ENCODE results near the gene ITGA3.

ITGA3 gene

GRCh38 chr17:50053654-50053960, 2.3 kb upstream of the ITGA3 start:
- no peak for TF ChIP-seq EZH2phosphoT487 (IDR thresholded peaks at IDR 0.05; ENCODE audit: borderline replicate concordance)
- H3K27me3 ChIP-seq (ENCODE audit: insufficient read depth, low read length, poor library complexity, severe bottlenecking): no peaks in the 10 kb centered on the region
- H3K4me2 ChIP-seq (ENCODE audit: low read depth, low read length, poor library complexity, severe bottlenecking): no peak overlapping the region
- no peaks in the 10 kb centered on the region for H3F3A ChIP-seq (ENCODE audit: low read depth)
- H3K36me3 ChIP-seq (ENCODE audit: insufficient read depth, low read length): no peaks in the 10 kb centered on the region
- no peak overlapping the region for H3K4me3 ChIP-seq (ENCODE audit: low read length, poor library complexity, severe bottlenecking)
- no peaks in the 10 kb centered on the region for H3K9me2 ChIP-seq (replicated peaks; ENCODE audit: low read depth, low read length)
- no peak overlapping the region for H2AFZ ChIP-seq (ENCODE audit: low read length)
- H3K4me1 ChIP-seq (ENCODE audit: insufficient read depth, low read length, poor library complexity, severe bottlenecking): peaks cover 65% of the 10 kb centered on the region
- peaks cover 13% of the 10 kb centered on the region; the same call in 1 of the 2 replicates for H3K79me2 ChIP-seq (ENCODE audit: insufficient read depth, low read length)
- no peak overlapping the region for H3K9ac ChIP-seq (ENCODE audit: low read depth, low read length, poor library complexity, severe bottlenecking)
- H4K20me1 ChIP-seq (ENCODE audit: insufficient read depth, low read length, poor library complexity, severe bottlenecking): peaks cover 5% of the 10 kb centered on the region
- no peaks in the 10 kb centered on the region for H3K9me3 ChIP-seq (ENCODE audit: insufficient read depth, low read depth, low read length)

DNA sequence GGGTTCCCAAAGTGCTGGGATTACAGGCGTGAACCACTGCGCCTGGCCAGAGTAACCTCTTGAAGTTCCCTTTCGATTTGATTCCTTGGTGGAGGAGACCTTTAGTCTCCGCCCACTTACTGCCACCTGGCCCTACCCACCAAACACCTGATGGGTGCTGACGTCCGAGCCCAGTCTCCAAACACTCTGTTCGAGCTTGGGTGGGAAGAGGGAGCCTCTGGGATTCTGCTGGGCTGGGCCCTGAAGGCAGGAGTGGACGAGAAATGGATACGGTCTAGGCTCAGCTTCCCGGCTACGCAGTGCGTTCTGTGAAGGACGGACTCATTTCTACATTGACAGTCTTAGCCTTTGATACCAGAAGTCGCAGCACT, 870 bp upstream of the ITGA3 start:
- peak overlapping the region; percentile 85 for H3K4me3 ChIP-seq (ENCODE audit: low read length, poor library complexity, severe bottlenecking)
- peaks cover 5% of the 10 kb centered on the region for H4K20me1 ChIP-seq (ENCODE audit: insufficient read depth, low read length, poor library complexity, severe bottlenecking)
- H3K79me2 ChIP-seq (ENCODE audit: insufficient read depth, low read length): peaks cover 13% of the 10 kb centered on the region; the same call in 1 of the 2 replicates
- peak overlapping the region; percentile 67 for H3K9ac ChIP-seq (ENCODE audit: low read depth, low read length, poor library complexity, severe bottlenecking)
- H3K36me3 ChIP-seq (ENCODE audit: insufficient read depth, low read length): no peaks in the 10 kb centered on the region
- H3K9me3 ChIP-seq (ENCODE audit: insufficient read depth, low read depth, low read length): no peaks in the 10 kb centered on the region
- H3K4me1 ChIP-seq (ENCODE audit: insufficient read depth, low read length, poor library complexity, severe bottlenecking): peaks cover 72% of the 10 kb centered on the region
- no peaks in the 10 kb centered on the region for H3F3A ChIP-seq (ENCODE audit: low read depth)
- H2AFZ ChIP-seq (ENCODE audit: low read length): peak overlapping the region; percentile 93
- no peaks in the 10 kb centered on the region for H3K27me3 ChIP-seq (ENCODE audit: insufficient read depth, low read length, poor library complexity, severe bottlenecking)
- TF ChIP-seq EZH2phosphoT487 (IDR thresholded peaks at IDR 0.05; ENCODE audit: borderline replicate concordance): no peak
- TF ChIP-seq, protein P1, sequence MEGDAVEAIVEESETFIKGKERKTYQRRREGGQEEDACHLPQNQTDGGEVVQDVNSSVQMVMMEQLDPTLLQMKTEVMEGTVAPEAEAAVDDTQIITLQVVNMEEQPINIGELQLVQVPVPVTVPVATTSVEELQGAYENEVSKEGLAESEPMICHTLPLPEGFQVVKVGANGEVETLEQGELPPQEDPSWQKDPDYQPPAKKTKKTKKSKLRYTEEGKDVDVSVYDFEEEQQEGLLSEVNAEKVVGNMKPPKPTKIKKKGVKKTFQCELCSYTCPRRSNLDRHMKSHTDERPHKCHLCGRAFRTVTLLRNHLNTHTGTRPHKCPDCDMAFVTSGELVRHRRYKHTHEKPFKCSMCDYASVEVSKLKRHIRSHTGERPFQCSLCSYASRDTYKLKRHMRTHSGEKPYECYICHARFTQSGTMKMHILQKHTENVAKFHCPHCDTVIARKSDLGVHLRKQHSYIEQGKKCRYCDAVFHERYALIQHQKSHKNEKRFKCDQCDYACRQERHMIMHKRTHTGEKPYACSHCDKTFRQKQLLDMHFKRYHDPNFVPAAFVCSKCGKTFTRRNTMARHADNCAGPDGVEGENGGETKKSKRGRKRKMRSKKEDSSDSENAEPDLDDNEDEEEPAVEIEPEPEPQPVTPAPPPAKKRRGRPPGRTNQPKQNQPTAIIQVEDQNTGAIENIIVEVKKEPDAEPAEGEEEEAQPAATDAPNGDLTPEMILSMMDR (conservative IDR thresholded peaks at IDR 0.05; ENCODE audit: low read length): no peak
- H3K9me2 ChIP-seq (replicated peaks; ENCODE audit: low read depth, low read length): no peaks in the 10 kb centered on the region
- peak overlapping the region; percentile 90 for H3K4me2 ChIP-seq (ENCODE audit: low read depth, low read length, poor library complexity, severe bottlenecking)

DNA sequence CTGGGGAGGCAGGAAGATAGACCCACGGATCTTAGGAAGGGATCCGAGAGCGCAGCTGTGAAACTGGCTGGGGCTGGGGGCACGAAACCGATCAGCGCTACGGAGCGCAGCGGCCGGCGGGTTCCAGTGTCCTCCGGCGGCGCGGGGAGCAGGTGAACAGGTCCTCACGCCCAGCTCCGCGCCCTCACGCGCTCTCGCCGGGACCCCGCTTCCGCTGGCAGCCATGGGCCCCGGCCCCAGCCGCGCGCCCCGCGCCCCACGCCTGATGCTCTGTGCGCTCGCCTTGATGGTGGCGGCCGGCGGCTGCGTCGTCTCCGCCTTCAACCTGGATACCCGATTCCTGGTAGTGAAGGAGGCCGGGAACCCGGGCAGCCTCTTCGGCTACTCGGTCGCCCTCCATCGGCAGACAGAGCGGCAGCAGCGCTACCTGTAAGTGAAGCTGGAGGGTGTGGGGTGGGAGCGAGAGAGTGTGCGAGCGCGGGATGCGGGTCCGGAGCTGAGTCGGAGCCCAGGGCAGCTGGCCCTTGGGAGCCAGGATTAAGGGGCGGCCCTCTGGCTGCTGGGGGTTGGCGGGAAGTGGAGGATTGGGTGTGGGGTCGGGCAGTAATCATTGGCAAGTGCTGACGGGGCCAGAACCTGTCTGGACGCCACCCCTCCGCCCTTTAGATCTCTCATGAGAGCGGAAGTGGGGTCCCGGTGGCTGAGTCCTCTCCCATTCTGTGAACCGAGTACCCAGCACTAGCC, 479 bp downstream of the ITGA3 start:
- Histone ChIP-seq H3K36me3 (ENCODE audit: insufficient read depth, low read length) (no peaks in the 10 kb centered on the region), H3K9me3 (ENCODE audit: insufficient read depth, low read depth, low read length) (no peaks in the 10 kb centered on the region), H2AFZ (ENCODE audit: low read length) (peak overlapping the region; percentile 93), H3F3A (ENCODE audit: low read depth) (no peaks in the 10 kb centered on the region), H3K9ac (ENCODE audit: low read depth, low read length, poor library complexity, severe bottlenecking) (peak overlapping the region; percentile 67), H3K79me2 (ENCODE audit: insufficient read depth, low read length) (peaks cover 13% of the 10 kb centered on the region; the same call in 1 of the 2 replicates), H3K9me2 (replicated peaks; ENCODE audit: low read depth, low read length) (no peaks in the 10 kb centered on the region), H3K4me3 (ENCODE audit: low read length, poor library complexity, severe bottlenecking) (peak overlapping the region; percentile 85), H3K4me2 (ENCODE audit: low read depth, low read length, poor library complexity, severe bottlenecking) (peak overlapping the region; percentile 90), H3K27me3 (ENCODE audit: insufficient read depth, low read length, poor library complexity, severe bottlenecking) (no peaks in the 10 kb centered on the region), H4K20me1 (ENCODE audit: insufficient read depth, low read length, poor library complexity, severe bottlenecking) (peaks cover 5% of the 10 kb centered on the region), H3K4me1 (ENCODE audit: insufficient read depth, low read length, poor library complexity, severe bottlenecking) (peaks cover 59% of the 10 kb centered on the region)
- TF ChIP-seq EZH2phosphoT487 (IDR thresholded peaks at IDR 0.05; ENCODE audit: borderline replicate concordance): no peak
- TF ChIP-seq, protein P1 (conservative IDR thresholded peaks at IDR 0.05; ENCODE audit: low read length): peak; percentile 62

DNA sequence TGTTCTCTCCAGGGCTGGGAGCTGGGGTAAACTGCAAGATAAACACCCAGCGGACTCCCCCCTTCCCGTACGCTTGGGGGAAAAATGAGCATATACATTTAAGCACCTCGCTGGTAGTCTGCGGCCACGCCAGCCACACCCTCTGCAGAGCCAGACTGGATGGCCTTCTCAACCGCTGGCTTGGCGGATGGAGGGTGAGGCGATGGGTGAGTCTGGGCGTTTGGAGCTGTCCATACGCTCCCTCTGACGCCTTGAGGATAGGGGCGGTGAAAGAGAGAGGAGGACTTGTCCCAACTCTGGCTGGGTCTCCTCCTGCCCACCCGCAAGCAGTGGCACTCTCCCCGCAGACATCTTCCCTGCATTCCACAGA, 1.0 kb downstream of the ITGA3 start:
- Histone ChIP-seq H3K4me3 (ENCODE audit: low read length, poor library complexity, severe bottlenecking) (peak overlapping the region; percentile 85), H4K20me1 (ENCODE audit: insufficient read depth, low read length, poor library complexity, severe bottlenecking) (peaks cover 5% of the 10 kb centered on the region), H3K9me2 (replicated peaks; ENCODE audit: low read depth, low read length) (no peaks in the 10 kb centered on the region), H3K79me2 (ENCODE audit: insufficient read depth, low read length) (peaks cover 13% of the 10 kb centered on the region; the same call in 1 of the 2 replicates), H3K27me3 (ENCODE audit: insufficient read depth, low read length, poor library complexity, severe bottlenecking) (no peaks in the 10 kb centered on the region), H3K4me1 (ENCODE audit: insufficient read depth, low read length, poor library complexity, severe bottlenecking) (peaks cover 54% of the 10 kb centered on the region), H3K9ac (ENCODE audit: low read depth, low read length, poor library complexity, severe bottlenecking) (peak overlapping the region; percentile 67), H3K9me3 (ENCODE audit: insufficient read depth, low read depth, low read length) (no peaks in the 10 kb centered on the region), H3K4me2 (ENCODE audit: low read depth, low read length, poor library complexity, severe bottlenecking) (peak overlapping the region; percentile 90), H2AFZ (ENCODE audit: low read length) (peak overlapping the region; percentile 93), H3F3A (ENCODE audit: low read depth) (no peaks in the 10 kb centered on the region), H3K36me3 (ENCODE audit: insufficient read depth, low read length) (no peaks in the 10 kb centered on the region)
- TF ChIP-seq, protein P1 (conservative IDR thresholded peaks at IDR 0.05; ENCODE audit: low read length): no peak
- TF ChIP-seq EZH2phosphoT487 (IDR thresholded peaks at IDR 0.05; ENCODE audit: borderline replicate concordance): no peak
